Esophagus squamous epithelium (tissue), 4 donors: ENCODE measurements around the gene RXRG.

Source experiments
- CTCF ChIP-seq, 6 experiments: fragments of 450-650 bp in 4 of 6; fragments of 200-600 bp in 2 of 6; sonication (generic) in 2 of 6; IDR thresholded peaks; one replicate each; pipeline ENCODE4 v1.5.1; 2016 to 2019; ENCODE audit warnings: antibody characterized with exemption in 6 of 6, mild to moderate bottlenecking in 4 of 6, moderate library complexity in 4 of 6
- POLR2A ChIP-seq, 4 donors: fragments of 450-650 bp; IDR thresholded peaks; one replicate each; pipeline ENCODE4 v1.6.1; 2017; ENCODE audit warnings: antibody characterized with exemption in 4 of 4, mild to moderate bottlenecking in 4 of 4, moderate library complexity in 3 of 4

- TF ChIP-seq CTCF (IDR thresholded peaks at IDR 0.05) (no peak), POLR2A (IDR thresholded peaks at IDR 0.05) (no peak)
Measured at GRCh38 chr1:165483412-165483811, 38.5 kb upstream of the RXRG start.
